IPS-18a (cell line): ENCODE data around the gene LY6G5C.

Source experiments
- H3K27ac ChIP-seq: one replicate; pipeline ENCODE4 v1.5.1; 2013; ENCODE audit warnings: low read length
- H3K27me3 ChIP-seq: one replicate; pipeline ENCODE4 v1.6.1; 2013; ENCODE audit warnings: mild to moderate bottlenecking, low read length; ENCODE audit not compliant: control insufficient read depth, insufficient read depth
- H3K36me3 ChIP-seq: one replicate; pipeline ENCODE4 v1.6.1; 2013; ENCODE audit warnings: low read depth, low read length; ENCODE audit not compliant: control insufficient read depth
- H3K4me1 ChIP-seq: one replicate; pipeline ENCODE4 v1.6.1; 2013; ENCODE audit warnings: low read depth, low read length; ENCODE audit not compliant: control insufficient read depth
- H3K4me3 ChIP-seq: one replicate; pipeline ENCODE4 v1.5.1; 2013; ENCODE audit warnings: low read length
- H3K9ac ChIP-seq: one replicate; pipeline ENCODE4 v1.6.1; 2013; ENCODE audit warnings: mild to moderate bottlenecking, low read length, moderate library complexity
- H3K9me3 ChIP-seq: one replicate; pipeline ENCODE4 v1.6.1; 2013; ENCODE audit warnings: low read depth, low read length; ENCODE audit not compliant: control insufficient read depth

LY6G5C gene

GRCh38 chr6:31680226-31681134 is at the start of gene LY6G5C:
LY6G5C (minus strand) TSS chr6:31681067; CDS start chr6:31680373, 694 bp downstream.
- H3K36me3 ChIP-seq, result no peaks in the 10 kb centered on the region
- no peak within 1 kb of the TSS for H3K9ac ChIP-seq
- no peak within 1 kb of the TSS for H3K27ac ChIP-seq
- no peaks in the 10 kb centered on the region for H3K9me3 ChIP-seq
- H3K27me3 ChIP-seq, result peaks cover 29% of the 10 kb centered on the region
- H3K4me3 ChIP-seq, result peak within 1 kb of the TSS; percentile 65
- peaks cover 5% of the 10 kb centered on the region for H3K4me1 ChIP-seq

- Histone ChIP-seq H3K9ac (peak overlapping the region; percentile 77), H3K27ac (no peak overlapping the region), H3K9me3 (no peaks in the 10 kb centered on the region), H3K36me3 (peaks cover 43% of the 10 kb centered on the region), H3K27me3 (no peaks in the 10 kb centered on the region), H3K4me1 (peaks cover 12% of the 10 kb centered on the region), H3K4me3 (peak overlapping the region; percentile 73)
Observed at GRCh38 chr6:31729979-31730630, 49.2 kb upstream of the LY6G5C start.

GRCh38 chr6:31729515-31729978 is 48.7 kb upstream of the LY6G5C start:
- Histone ChIP-seq H3K4me1 (peaks cover 12% of the 10 kb centered on the region), H3K27ac (no peak overlapping the region), H3K4me3 (peak overlapping the region; percentile 73), H3K36me3 (peaks cover 43% of the 10 kb centered on the region), H3K9ac (peak overlapping the region; percentile 77), H3K27me3 (no peaks in the 10 kb centered on the region), H3K9me3 (no peaks in the 10 kb centered on the region)

- H3K27ac ChIP-seq, result no peak within 1 kb of the TSS
- peak within 1 kb of the TSS; percentile 73 for H3K4me3 ChIP-seq
- no peaks in the 10 kb centered on the region for H3K27me3 ChIP-seq
- peaks cover 41% of the 10 kb centered on the region for H3K36me3 ChIP-seq
- H3K4me1 ChIP-seq, result peaks cover 6% of the 10 kb centered on the region
- H3K9me3 ChIP-seq, result no peaks in the 10 kb centered on the region
- peak within 1 kb of the TSS; percentile 77 for H3K9ac ChIP-seq
Observed at GRCh38 chr6:31728767-31729514, 48.1 kb upstream of the LY6G5C start, which contains the start of gene DDAH2. DDAH2 (minus strand) TSS chr6:31729299; CDS start chr6:31729161, 138 bp downstream.

- Histone ChIP-seq H3K27ac (no peak overlapping the region), H3K9me3 (no peaks in the 10 kb centered on the region), H3K36me3 (peaks cover 32% of the 10 kb centered on the region), H3K4me1 (peaks cover 5% of the 10 kb centered on the region), H3K27me3 (no peaks in the 10 kb centered on the region), H3K9ac (no peak overlapping the region), H3K4me3 (no peak overlapping the region)
Observed at GRCh38 chr6:31727717-31728671, 47.1 kb upstream of the LY6G5C start.

GRCh38 chr6:31727034-31727716 is 46.3 kb upstream of the LY6G5C start:
- Histone ChIP-seq H3K9me3 (no peaks in the 10 kb centered on the region), H3K27ac (no peak overlapping the region), H3K9ac (no peak overlapping the region), H3K4me1 (peaks cover 5% of the 10 kb centered on the region), H3K36me3 (peaks cover 27% of the 10 kb centered on the region), H3K4me3 (no peak overlapping the region), H3K27me3 (no peaks in the 10 kb centered on the region)

- Histone ChIP-seq H3K4me3 (no peak overlapping the region), H3K9me3 (no peaks in the 10 kb centered on the region), H3K9ac (no peak overlapping the region), H3K36me3 (peaks cover 18% of the 10 kb centered on the region), H3K4me1 (peaks cover 4% of the 10 kb centered on the region), H3K27ac (no peak overlapping the region), H3K27me3 (no peaks in the 10 kb centered on the region)
Observed at GRCh38 chr6:31725502-31726350, 44.9 kb upstream of the LY6G5C start.

- Histone ChIP-seq H3K4me3 (no peak overlapping the region), H3K36me3 (peaks cover 18% of the 10 kb centered on the region), H3K27ac (no peak overlapping the region), H3K9ac (no peak overlapping the region), H3K27me3 (no peaks in the 10 kb centered on the region), H3K4me1 (no peaks in the 10 kb centered on the region), H3K9me3 (no peaks in the 10 kb centered on the region)
Observed at GRCh38 chr6:31723980-31724691, 43.3 kb upstream of the LY6G5C start.

GRCh38 chr6:31723245-31723979 is 42.5 kb upstream of the LY6G5C start, which contains the start of gene MPIG6B:
MPIG6B (plus strand) TSS chr6:31723373; CDS start chr6:31723384, 11 bp downstream.
- Histone ChIP-seq H3K27ac (no peak within 1 kb of the TSS), H3K4me3 (no peak within 1 kb of the TSS), H3K4me1 (peaks cover 6% of the 10 kb centered on the region), H3K36me3 (peaks cover 18% of the 10 kb centered on the region), H3K9ac (no peak within 1 kb of the TSS), H3K9me3 (no peaks in the 10 kb centered on the region), H3K27me3 (no peaks in the 10 kb centered on the region)
